Suprapubic skin (tissue), 3 donors: ENCODE measurements around the gene ABCB6.

ENCODE experiments used
- POLR2AphosphoS5 ChIP-seq, 3 donors: sonication (generic); formaldehyde crosslinking; IDR thresholded peaks; one replicate each; pipeline ENCODE4 v1.6.1; 2017; ENCODE audit warnings: antibody characterized with exemption in 3 of 3
- TF ChIP-seq, protein P1 (sequence below), 2 donors: fragments of 200-600 bp in 1 of 2; fragments of 450-650 bp in 1 of 2; sonication (generic) in 1 of 2; IDR thresholded peaks; one replicate each; pipeline ENCODE4 v1.5.1; 2016 to 2019; ENCODE audit warnings: antibody characterized with exemption in 2 of 2, mild to moderate bottlenecking in 1 of 2, moderate library complexity in 1 of 2

DNA sequence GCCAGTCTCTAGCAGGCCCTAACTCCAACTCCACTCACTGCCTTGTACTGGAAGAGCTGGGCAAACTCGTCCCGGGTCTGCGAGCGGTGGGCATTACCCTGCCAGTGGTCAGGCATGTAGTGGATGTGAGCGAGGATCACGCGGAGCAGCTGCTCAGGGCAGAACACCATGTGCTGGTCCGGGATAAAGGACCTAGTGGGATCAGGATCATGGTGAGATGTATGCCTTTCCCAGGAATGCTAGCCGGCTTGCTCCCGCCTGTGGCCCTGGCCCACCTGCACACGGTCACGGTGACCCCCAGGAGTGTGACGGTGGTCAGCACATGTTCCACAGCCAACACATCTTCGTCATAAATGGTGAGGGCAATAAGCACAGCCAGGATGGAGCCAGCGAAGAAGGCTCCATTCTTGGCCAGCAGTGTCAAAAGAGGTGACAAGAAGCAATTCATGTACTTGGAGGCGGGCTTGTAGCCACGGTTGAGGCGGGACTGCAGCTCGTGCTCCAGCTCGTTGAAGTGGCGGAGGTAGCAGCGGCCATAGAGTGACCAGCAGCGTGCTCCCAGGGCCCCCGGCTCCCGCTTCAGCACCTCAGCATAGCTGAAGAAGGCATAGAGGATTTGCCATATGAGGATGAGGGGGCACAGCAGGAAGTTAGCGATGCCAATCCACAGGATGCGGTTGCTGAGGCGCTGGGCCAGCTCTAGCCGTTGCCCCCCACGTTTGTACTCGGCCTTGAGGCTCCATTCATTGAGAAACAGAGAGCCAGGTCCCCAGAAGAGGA is 5.3 kb upstream of the ABCB6 start:
- TF ChIP-seq, protein P1, sequence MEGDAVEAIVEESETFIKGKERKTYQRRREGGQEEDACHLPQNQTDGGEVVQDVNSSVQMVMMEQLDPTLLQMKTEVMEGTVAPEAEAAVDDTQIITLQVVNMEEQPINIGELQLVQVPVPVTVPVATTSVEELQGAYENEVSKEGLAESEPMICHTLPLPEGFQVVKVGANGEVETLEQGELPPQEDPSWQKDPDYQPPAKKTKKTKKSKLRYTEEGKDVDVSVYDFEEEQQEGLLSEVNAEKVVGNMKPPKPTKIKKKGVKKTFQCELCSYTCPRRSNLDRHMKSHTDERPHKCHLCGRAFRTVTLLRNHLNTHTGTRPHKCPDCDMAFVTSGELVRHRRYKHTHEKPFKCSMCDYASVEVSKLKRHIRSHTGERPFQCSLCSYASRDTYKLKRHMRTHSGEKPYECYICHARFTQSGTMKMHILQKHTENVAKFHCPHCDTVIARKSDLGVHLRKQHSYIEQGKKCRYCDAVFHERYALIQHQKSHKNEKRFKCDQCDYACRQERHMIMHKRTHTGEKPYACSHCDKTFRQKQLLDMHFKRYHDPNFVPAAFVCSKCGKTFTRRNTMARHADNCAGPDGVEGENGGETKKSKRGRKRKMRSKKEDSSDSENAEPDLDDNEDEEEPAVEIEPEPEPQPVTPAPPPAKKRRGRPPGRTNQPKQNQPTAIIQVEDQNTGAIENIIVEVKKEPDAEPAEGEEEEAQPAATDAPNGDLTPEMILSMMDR (IDR thresholded peaks at IDR 0.05), result no peak
- TF ChIP-seq POLR2AphosphoS5 (IDR thresholded peaks at IDR 0.05), result no peak
